SK-N-SH (cell line): ENCODE data around the gene FTO. TPM values are rescaled to one million over a fixed set of nuclear protein-coding genes. Genes with fewer than 3 reads are reported as not detected.

Source experiments
- CTCF ChIA-PET: fragments of 300-600, 350-600 bp; formaldehyde crosslinking; extraction: SDS; loops from one replicate; lab custom pipeline; 2021; lab: Yijun Ruan, JAX
- POLR2A ChIA-PET: fragments of 350-600 bp; sonication (Branson Sonifier 250); formaldehyde crosslinking; extraction: SDS; loops from one replicate; lab custom pipeline; 2020; ENCODE audit warnings: antibody characterized with exemption, inconsistent platforms; lab: Yijun Ruan, JAX
- DNase-seq: peaks from one replicate; pipeline ENCODE4 v3.0.0; 2012
- H2AFZ ChIP-seq: fragments of 200-600 bp; sonication (generic); 2 replicates; pipeline ENCODE4 v1.8.1; 2016; ENCODE audit warnings: antibody characterized with exemption, mild to moderate bottlenecking, low read depth
- H3F3A ChIP-seq: fragments of 200-600 bp; sonication (generic); replicated peaks from 2 replicates; pipeline ENCODE3; 2016; ENCODE audit warnings: antibody characterized with exemption, mild to moderate bottlenecking; ENCODE audit not compliant: insufficient read depth
- H3K27ac ChIP-seq, 2 experiments: fragments of 200-500 bp in 1 of 2; fragments of 200-600 bp in 1 of 2; sonication (Bioruptor generic) in 1 of 2; sonication (generic), shearing (Covaris generic) in 1 of 2; 2 replicates each; pipeline versions ENCODE4 v1.5.1 to v1.6.1; 2014 to 2016; ENCODE audit warnings: low read depth in 2 of 2, inconsistent platforms in 1 of 2, low read length in 1 of 2, mild to moderate bottlenecking in 1 of 2, mixed read lengths in 1 of 2
- H3K27me3 ChIP-seq: fragments of 200-600 bp; sonication (generic), shearing (Covaris generic); 2 replicates; pipeline ENCODE4 v1.6.1; 2016; ENCODE audit warnings: mixed run types; ENCODE audit not compliant: insufficient read depth
- H3K36me3 ChIP-seq, 2 experiments: fragments of 200-500 bp in 1 of 2; fragments of 200-600 bp in 1 of 2; sonication (Bioruptor generic) in 1 of 2; sonication (generic) in 1 of 2; replicated peaks in 1 of 2; 2 replicates each; pipeline versions ENCODE3 to v1.5.1; 2014 to 2016; ENCODE audit warnings: low read length in 1 of 2, mild to moderate bottlenecking in 1 of 2; ENCODE audit not compliant: insufficient read depth in 2 of 2, control insufficient read depth in 1 of 2
- H3K4me1 ChIP-seq, 2 experiments: fragments of 200-500 bp in 1 of 2; fragments of 200-600 bp in 1 of 2; sonication (Bioruptor generic) in 1 of 2; sonication (generic), shearing (Covaris generic) in 1 of 2; 2 replicates each; pipeline versions ENCODE4 v1.5.1 to v1.6.1; 2014 to 2016; ENCODE audit warnings: low read depth in 1 of 2, low read length in 1 of 2, mixed run types in 1 of 2; ENCODE audit not compliant: insufficient read depth in 2 of 2, control insufficient read depth in 1 of 2
- H3K4me2 ChIP-seq: fragments of 200-600 bp; sonication (generic), shearing (Covaris generic); 2 replicates; pipeline ENCODE4 v1.6.1; 2017; ENCODE audit warnings: mixed run types
- H3K4me3 ChIP-seq, 2 experiments: fragments of 200-500 bp in 1 of 2; fragments of 200-600 bp in 1 of 2; sonication (Bioruptor generic) in 1 of 2; sonication (generic), shearing (Covaris generic) in 1 of 2; 2 replicates each; pipeline versions ENCODE4 v1.5.1 to v1.8.1; 2014 to 2016; ENCODE audit warnings: low read depth in 2 of 2, inconsistent platforms in 1 of 2, low read length in 1 of 2, mild to moderate bottlenecking in 1 of 2, mixed read lengths in 1 of 2, moderate library complexity in 1 of 2
- H3K79me2 ChIP-seq: fragments of 200-600 bp; sonication (generic); 2 replicates; pipeline ENCODE4 v1.8.1; 2017; ENCODE audit warnings: mild to moderate bottlenecking; ENCODE audit not compliant: insufficient read depth
- H3K9ac ChIP-seq: fragments of 200-600 bp; sonication (generic); 2 replicates; pipeline ENCODE4 v1.6.1; 2017; ENCODE audit warnings: mixed run types
- H3K9me2 ChIP-seq: fragments of 200-600 bp; sonication (generic); 2 replicates; pipeline ENCODE4 v1.6.1; 2017; ENCODE audit warnings: mixed run types
- H3K9me3 ChIP-seq: fragments of 200-600 bp; sonication (generic); 2 replicates; pipeline ENCODE4 v1.6.1; 2017; ENCODE audit warnings: mixed run types, mild to moderate bottlenecking, moderate library complexity
- H4K20me1 ChIP-seq: fragments of 200-600 bp; sonication (generic); 2 replicates; pipeline ENCODE4 v1.6.1; 2017; ENCODE audit warnings: mild to moderate bottlenecking, mixed run types; ENCODE audit not compliant: insufficient read depth
- ELF1 ChIP-seq: IDR thresholded peaks from 2 replicates; pipeline ENCODE4 v1.4.0; 2012
- EP300 ChIP-seq, 2 experiments: IDR thresholded peaks; 2 replicates each; pipeline versions ENCODE4 v1.4.0 to v1.6.1; 2012; ENCODE audit warnings: borderline replicate concordance in 1 of 2, low read depth in 1 of 2, low read length in 1 of 2
- FOXJ3 ChIP-seq: sonication (generic); formaldehyde crosslinking; IDR thresholded peaks from 2 replicates; pipeline ENCODE4 v1.5.1; 2020; ENCODE audit warnings: mild to moderate bottlenecking, missing genetic modification reagents
- FOXM1 ChIP-seq: IDR thresholded peaks from 2 replicates; pipeline ENCODE4 v1.4.0; 2012; ENCODE audit warnings: low read depth, mild to moderate bottlenecking
- GATA2 ChIP-seq: sonication (generic); formaldehyde crosslinking; IDR thresholded peaks from 2 replicates; pipeline ENCODE4 v1.5.0; 2020; ENCODE audit warnings: mild to moderate bottlenecking, missing genetic modification reagents
- MEF2A ChIP-seq: IDR thresholded peaks from 2 replicates; pipeline ENCODE4 v1.4.0; 2012; ENCODE audit warnings: low read depth, borderline replicate concordance
- MXI1 ChIP-seq: IDR thresholded peaks from 2 replicates; pipeline ENCODE4 v1.6.1; 2012; ENCODE audit warnings: mild to moderate bottlenecking, low read depth, low read length, improper control_type of control experiment
- NFIC ChIP-seq: IDR thresholded peaks from 2 replicates; pipeline ENCODE4 v1.4.0; 2012; ENCODE audit warnings: borderline replicate concordance
- REST ChIP-seq: IDR thresholded peaks from 2 replicates; pipeline ENCODE4 v1.6.1; 2012; ENCODE audit warnings: mild to moderate bottlenecking, low read depth, low read length, moderate library complexity
- RFX5 ChIP-seq: IDR thresholded peaks from 2 replicates; pipeline ENCODE4 v1.6.1; 2012; ENCODE audit warnings: mild to moderate bottlenecking, improper control_type of control experiment, low read length
- RXRA ChIP-seq: IDR thresholded peaks from 2 replicates; pipeline ENCODE4 v1.4.0; 2012; ENCODE audit warnings: low read depth, mild to moderate bottlenecking, borderline replicate concordance
- SMC3 ChIP-seq: IDR thresholded peaks from 2 replicates; pipeline ENCODE4 v1.6.1; 2012; ENCODE audit warnings: low read depth, low read length, improper control_type of control experiment
- USF2 ChIP-seq: fragments of 150-350 bp; IDR thresholded peaks from 2 replicates; pipeline ENCODE4 v1.6.1; 2017; ENCODE audit warnings: antibody characterized with exemption, low read length, low read depth, borderline replicate concordance
- YY1 ChIP-seq: IDR thresholded peaks from 2 replicates; pipeline ENCODE4 v1.4.0; 2012; ENCODE audit warnings: low read depth, mild to moderate bottlenecking
- WGBS: methylation state at CpG from one replicate; pipeline ENCODE4 v1.1.6; 2017; ENCODE audit warnings: low lambda C conversion rate; 5-methylcytosine and 5-hydroxymethylcytosine counted together
- polyA plus RNA-seq, 3 experiments: library from polyadenylated mRNA; depleted of rRNA; stranded (reverse); fragments of >200 nt; gene quantifications; 2 replicates each; pipeline ENCODE4 v1.2.3, GENCODE V29; 2012

FTO gene
- polyA plus RNA-seq, 1 of the 3 experiments (the other 2 are of a cell fraction): 41.2 TPM

- CTCF ChIA-PET: interaction anchor here (1.8 kb wide), 1 partner anchor 12 kb away, joined by 6 read pairs; no protein-coding TSS in a partner anchor
- POLR2A ChIA-PET: no interaction called here
Measured at GRCh38 chr16:53886482-53887378, 182.8 kb downstream of the FTO start.

More at GRCh38 chr16:53886482-53887378, 182.8 kb downstream of the FTO start:
- Histone ChIP-seq H3K9me2 (no peaks in the 10 kb centered on the region), H3K9me3 (no peaks in the 10 kb centered on the region)
- TF ChIP-seq FOXM1: no peak
- no peak for TF ChIP-seq FOXJ3
- no peak for TF ChIP-seq YY1
- no peak for TF ChIP-seq NFIC
- no peak for TF ChIP-seq USF2
- TF ChIP-seq REST: no peak
- no peak for TF ChIP-seq RFX5
- TF ChIP-seq GATA2 (CRISPR knock-in tag): no peak
- TF ChIP-seq ELF1: no peak
- no peak for TF ChIP-seq MEF2A
- TF ChIP-seq RXRA: no peak
- TF ChIP-seq MXI1: no peak
- TF ChIP-seq EP300 (IDR thresholded peaks at IDR 0.05; ENCODE audit: borderline replicate concordance in 1 of 2, low read depth in 1 of 2, low read length in 1 of 2): no peak
- no peak for TF ChIP-seq SMC3
- TF ChIP-seq, all 33 proteins: peak for 0
- Histone ChIP-seq H2AFZ (no peak overlapping the region), H3K79me2 (no peaks in the 10 kb centered on the region), H3K4me1 (no peaks in the 10 kb centered on the region; a peak in 1 of 4 replicates), H3K4me3 (no peak overlapping the region), H3K36me3 (peaks cover 6 to 17% of the 10 kb centered on the region in 2 experiments), H3K27me3 (no peaks in the 10 kb centered on the region), H3K4me2 (no peak overlapping the region), H4K20me1 (no peaks in the 10 kb centered on the region), H3K9ac (no peak overlapping the region), H3K27ac (no peak overlapping the region), H3F3A (peaks cover 6% of the 10 kb centered on the region)
- DNase-seq: no peak
- 93% methylated on average over 7 of the region's 7 CpGs for WGBS
